Stimulated activated CD4-positive, alpha-beta T cell treated with anti-CD3 and anti-CD28 coated beads, Interleukin-12 subunit alpha, Interleukin-12 subunit beta, amount 100 ng/mL, for 24 hours (primary cell): Measurements from ENCODE around the gene SLC39A11.
"Not testable (repeated sequence)": the region's sequence is repeated elsewhere in the genome, so short reads cannot be mapped to it uniquely, and the experiment has no call there.

Experiments
- DNase-seq, 2 experiments: peaks; one replicate each; pipeline ENCODE4 v3.0.0-alpha.2; 2020; ENCODE audit warnings: low read depth in 2 of 2

Gene SLC39A11

DNA sequence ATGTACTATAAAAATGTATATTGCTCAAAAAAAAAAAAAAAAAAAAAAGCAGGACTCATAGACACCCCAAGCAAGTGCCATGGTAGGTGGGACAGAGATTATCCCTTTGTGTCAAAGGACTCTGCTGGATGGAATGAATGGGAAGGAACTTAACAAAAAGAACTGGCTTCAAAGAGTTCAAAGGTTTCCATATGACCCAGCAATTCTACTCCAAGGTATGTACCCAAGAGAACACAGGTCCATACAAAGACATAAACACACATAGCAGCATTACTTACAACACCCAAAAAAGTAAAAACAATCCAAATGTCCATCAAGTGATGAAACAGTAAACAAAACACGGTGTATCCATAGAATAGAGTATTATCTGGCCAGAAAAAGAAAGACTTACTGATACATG is 255.2 kb downstream of the SLC39A11 start:
- no peak for DNase-seq

- DNase-seq: no peak
These were observed 259.2 kb downstream of the SLC39A11 start for GRCh38 chr17:72833128-72833765.

- no peak for DNase-seq
These were observed 260.2 kb downstream of the SLC39A11 start for GRCh38 chr17:72832306-72832705.

DNA sequence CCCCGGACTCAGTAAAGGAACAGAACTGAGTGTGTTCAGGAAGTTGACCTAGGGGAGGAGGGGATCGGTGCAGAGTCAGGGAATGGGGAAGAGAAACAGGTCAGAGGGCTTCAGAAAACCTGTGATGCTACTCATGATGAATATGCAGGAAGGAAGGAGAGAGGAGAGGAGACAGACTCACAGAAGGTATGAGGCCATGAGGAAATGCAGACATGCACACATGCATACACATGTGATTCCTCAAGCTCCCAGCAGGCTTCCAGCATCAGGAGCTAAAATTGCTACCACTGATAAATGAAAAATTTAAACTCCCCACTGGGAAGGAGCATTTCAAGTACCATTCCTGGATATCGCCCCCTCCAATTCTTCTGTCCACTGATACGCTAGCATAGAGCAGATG is 262.6 kb downstream of the SLC39A11 start:
- DNase-seq: no peak

- no peak for DNase-seq
These were observed 265.9 kb downstream of the SLC39A11 start for GRCh38 chr17:72826602-72827001.

DNA sequence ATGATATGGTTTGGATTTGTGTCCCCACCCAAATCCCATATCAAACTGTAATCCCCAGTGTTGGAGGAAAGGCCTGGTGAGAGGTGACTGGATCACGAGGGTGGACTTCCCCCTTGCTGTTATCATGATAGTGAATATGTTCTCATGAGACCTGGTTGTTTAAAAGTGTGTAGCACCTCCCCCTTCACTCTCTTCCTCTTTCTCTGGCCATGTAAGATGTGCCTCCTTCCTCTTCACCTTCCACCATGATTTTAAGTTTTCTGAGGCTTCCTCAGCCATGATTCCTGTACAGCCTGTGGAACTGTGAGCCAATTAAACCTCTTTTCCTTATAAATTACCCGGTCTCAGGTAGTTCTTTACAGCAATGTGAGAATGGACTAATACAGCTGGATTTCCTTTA is 266.4 kb downstream of the SLC39A11 start:
- DNase-seq: not testable (repeated sequence)

DNA sequence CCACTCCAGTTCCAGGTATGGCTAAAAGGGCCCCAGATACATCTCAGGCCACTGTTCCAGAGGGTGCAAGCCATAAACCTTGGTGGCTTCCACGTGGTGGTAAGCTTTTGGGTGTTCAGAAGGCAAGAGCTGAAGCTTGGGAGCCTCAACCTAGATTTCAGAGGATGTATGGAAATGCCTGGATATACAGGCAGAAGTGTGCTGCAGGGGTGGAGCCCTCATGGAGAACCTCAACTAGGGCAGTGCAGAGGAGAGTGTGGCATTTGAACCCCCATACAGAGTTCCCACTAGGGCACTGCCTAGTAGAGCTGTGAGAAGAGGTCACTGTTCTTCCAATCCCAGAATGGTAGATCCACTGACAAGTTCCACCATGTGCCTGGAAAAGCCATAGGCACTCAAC is 267.3 kb downstream of the SLC39A11 start:
- DNase-seq: no peak

DNA sequence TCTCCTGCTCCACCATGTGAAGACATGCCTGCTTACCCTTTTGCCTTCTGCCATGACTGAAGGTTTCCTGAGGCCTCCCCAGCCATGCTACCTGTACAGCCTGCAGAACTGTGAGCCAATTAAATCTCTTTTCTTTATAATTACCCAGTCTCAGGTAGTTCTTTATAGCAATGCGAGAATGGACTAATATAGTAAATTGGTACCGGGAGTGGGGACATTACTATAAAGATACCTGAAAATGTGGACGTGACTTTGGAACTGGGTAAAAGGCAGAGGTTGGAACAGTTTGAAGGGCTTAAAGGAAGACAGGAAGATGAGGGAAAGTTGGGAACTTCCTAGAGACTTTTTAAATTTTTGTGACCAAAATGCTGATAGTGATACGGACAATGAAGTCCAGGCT is 268.2 kb downstream of the SLC39A11 start:
- DNase-seq: not testable (repeated sequence)

DNA sequence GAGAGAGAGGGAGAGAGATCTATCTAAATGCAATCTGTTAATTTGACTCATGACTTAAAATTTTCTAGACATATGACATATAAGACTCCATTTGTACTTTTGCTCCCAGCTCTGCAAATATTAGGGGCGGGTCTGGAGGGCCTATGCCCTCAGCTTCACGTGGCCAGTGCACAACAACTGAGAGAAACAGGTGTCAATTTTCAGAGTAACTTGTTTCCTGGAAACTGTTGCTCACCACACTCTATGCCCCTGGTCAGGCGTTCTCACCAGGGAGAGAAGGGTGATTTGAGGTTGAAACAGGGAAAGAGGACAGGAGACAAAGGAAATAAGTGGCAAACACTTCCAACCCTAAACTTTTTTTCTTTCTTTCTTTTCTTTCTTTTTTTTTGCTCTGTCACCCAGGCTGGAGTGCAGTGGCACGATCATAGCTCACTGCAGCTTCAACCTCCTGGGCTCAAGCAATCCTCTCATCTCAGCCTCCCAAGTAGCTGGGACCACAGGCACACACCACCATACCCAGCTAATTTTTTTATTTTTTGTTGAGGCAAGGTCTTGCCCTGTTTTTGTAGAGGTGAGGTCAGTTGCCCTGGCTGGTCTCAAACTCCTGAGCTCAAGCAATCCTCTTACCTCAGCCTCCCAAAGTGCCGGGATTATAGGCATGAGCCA is 270.0 kb downstream of the SLC39A11 start:
- DNase-seq: no peak

GRCh38 chr17:72816406-72816805 is 276.1 kb downstream of the SLC39A11 start:
- no peak for DNase-seq

GRCh38 chr17:72813481-72813880 is 279.0 kb downstream of the SLC39A11 start:
- no peak for DNase-seq

GRCh38 chr17:72812823-72813222 is 279.7 kb downstream of the SLC39A11 start:
- DNase-seq: no peak

- no peak for DNase-seq
These were observed 280.4 kb downstream of the SLC39A11 start for GRCh38 chr17:72811976-72812687.

- DNase-seq: no peak
These were observed 281.4 kb downstream of the SLC39A11 start for GRCh38 chr17:72810991-72811508.

DNA sequence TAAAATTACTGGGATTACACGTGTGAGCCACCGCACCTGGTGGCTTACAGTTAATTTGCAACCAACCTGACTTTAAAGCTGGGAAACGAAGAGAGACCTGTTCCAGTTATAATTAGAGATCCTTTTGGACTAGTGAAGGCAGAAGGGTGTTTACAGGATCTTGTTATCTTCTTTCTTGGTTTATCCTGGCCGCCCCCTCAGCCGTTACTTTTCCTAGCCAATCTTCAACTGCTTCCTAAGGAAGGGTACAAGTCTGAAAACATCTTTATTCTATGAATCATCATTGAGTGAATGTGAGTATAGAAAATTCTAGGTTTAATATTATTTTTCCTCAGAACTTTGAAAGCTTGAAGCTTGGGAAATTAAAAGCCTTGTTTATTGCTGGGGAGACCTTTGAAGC is 286.5 kb downstream of the SLC39A11 start:
- DNase-seq: no peak

- no peak for DNase-seq
These were observed 287.4 kb downstream of the SLC39A11 start for GRCh38 chr17:72804949-72805707.

DNA sequence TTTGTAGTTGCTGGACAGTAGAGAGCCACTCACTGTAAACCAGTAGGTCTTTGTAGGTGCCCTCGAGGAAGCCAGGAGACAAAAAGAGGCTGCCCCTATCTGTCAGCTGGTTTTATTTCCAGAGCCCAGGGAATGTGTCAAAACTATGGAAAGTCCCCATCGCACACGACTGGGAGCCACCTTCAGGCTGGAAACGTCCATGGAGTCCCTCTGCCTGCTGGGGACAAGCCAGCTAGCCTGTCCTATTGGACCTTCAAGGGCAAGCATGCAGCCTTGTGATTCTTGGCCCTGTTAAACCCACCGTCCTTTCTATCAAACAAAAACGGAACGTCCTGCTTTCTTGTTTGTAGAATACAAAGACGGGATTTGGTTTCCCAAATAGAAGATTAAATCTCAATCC is 289.8 kb downstream of the SLC39A11 start:
- no peak for DNase-seq

- DNase-seq: no peak
These were observed 295.3 kb downstream of the SLC39A11 start for GRCh38 chr17:72797142-72797541.

- DNase-seq: no peak
These were observed 296.5 kb downstream of the SLC39A11 start for GRCh38 chr17:72795941-72796340.

GRCh38 chr17:72794152-72794551 is 298.3 kb downstream of the SLC39A11 start:
- no peak for DNase-seq

DNA sequence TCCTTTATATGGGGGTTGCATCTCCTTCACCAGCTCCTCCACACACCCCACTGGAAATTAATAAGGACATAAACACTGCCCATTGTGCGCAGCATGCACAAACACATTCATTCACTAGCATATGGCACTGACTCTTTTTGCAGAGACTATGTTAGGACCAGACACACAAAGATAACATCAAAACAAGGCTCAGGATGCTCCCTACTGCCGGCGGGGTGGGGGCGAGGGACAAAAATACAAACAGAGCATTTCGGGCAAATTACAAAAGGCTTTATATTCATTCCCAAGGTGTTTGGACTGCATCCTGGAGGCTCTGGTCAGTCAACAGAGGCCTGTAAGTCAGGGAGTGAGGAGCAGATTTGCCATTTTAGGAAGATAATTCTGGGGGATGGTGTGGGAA is 299.7 kb downstream of the SLC39A11 start:
- no peak for DNase-seq

- no peak for DNase-seq
These were observed 302.3 kb downstream of the SLC39A11 start for GRCh38 chr17:72790190-72790589.
